HepG2 (cell line): ENCODE results near the gene CRABP1. TPM values are rescaled to one million over a fixed set of nuclear protein-coding genes. Genes with fewer than 3 reads are reported as not detected.

Experiments used
- ATAC-seq: fragments of 200-7000 bp; cut with Tn5 transposase; 3 replicates; pipeline ENCODE4 v1.9.1; 2020; ENCODE audit warnings: mild to moderate bottlenecking, moderate library complexity
- BruUV-seq: library from RNA; stranded (reverse); fragments of 400-500 nt; replicated peaks from 2 replicates; lab custom pipeline; 2021; lab: Mats Ljungman, UMichigan
- CTCF ChIA-PET: fragments of 300-600 bp; formaldehyde crosslinking; extraction: SDS; loops from one replicate; lab custom pipeline; 2021; ENCODE audit warnings: low total read pairs, inconsistent platforms, low intra/inter-chr PET ratio; lab: Yijun Ruan, JAX
- POLR2A ChIA-PET: fragments of 350-600 bp; sonication (Branson Sonifier 250); formaldehyde crosslinking; loops from one replicate; lab custom pipeline; 2020; ENCODE audit warnings: antibody characterized with exemption, inconsistent platforms; lab: Yijun Ruan, JAX
- DNase-seq: peaks from one replicate; pipeline ENCODE4 v3.0.0-alpha.2; 2015; ENCODE audit warnings: low spot score
- FAIRE-seq: peaks from 3 replicates; lab custom pipeline; 2011; peaks lifted over from hg19 to GRCh38; lab: Jason Lieb, UNC
- H2AFZ ChIP-seq: one replicate; pipeline ENCODE4 v1.6.1; 2011; ENCODE audit warnings: low read length, inconsistent platforms
- H3K27ac ChIP-seq: fragments of 300-600 bp; 3 replicates; pipeline ENCODE4 v1.8.0; 2011; ENCODE audit warnings: mixed run types, mild to moderate bottlenecking, mixed read lengths, low read length, inconsistent platforms; ENCODE audit not compliant: insufficient read depth; ENCODE audit errors: extremely low read length
- H3K27me3 ChIP-seq, 2 experiments: fragments of 200-600 bp in 1 of 2; 2 replicates in 1 of 2; 3 replicates in 1 of 2; pipeline versions ENCODE4 v1.6.0 to v1.8.0; 2011; ENCODE audit warnings: low read length in 2 of 2, mild to moderate bottlenecking in 2 of 2, moderate library complexity in 2 of 2, inconsistent platforms in 1 of 2; ENCODE audit not compliant: insufficient read depth in 2 of 2, control insufficient read depth in 1 of 2
- H3K36me3 ChIP-seq, 2 experiments: fragments of 200-600 bp in 1 of 2; replicated peaks in 1 of 2; 2 replicates in 1 of 2; 3 replicates in 1 of 2; pipeline versions ENCODE4 v1.5.1 to v1.8.0; 2011; ENCODE audit warnings: low read length in 2 of 2, inconsistent platforms in 1 of 2; ENCODE audit not compliant: insufficient read depth in 2 of 2, control insufficient read depth in 1 of 2
- H3K4me1 ChIP-seq: 2 replicates; pipeline ENCODE4 v1.5.1; 2012; ENCODE audit warnings: low read length, inconsistent platforms; ENCODE audit not compliant: insufficient read depth
- H3K4me2 ChIP-seq: 2 replicates; pipeline ENCODE4 v1.6.0; 2011; ENCODE audit warnings: low read depth, low read length, inconsistent platforms
- H3K4me3 ChIP-seq, 3 experiments: fragments of 200-600 bp in 1 of 3; sonication (generic), shearing (Covaris generic) in 1 of 3; replicated peaks in 1 of 3; 2 replicates each; pipeline ENCODE4 v1.5.1; 2011 to 2016; ENCODE audit warnings: low read length in 3 of 3, inconsistent platforms in 2 of 3, low read depth in 2 of 3, mild to moderate bottlenecking in 2 of 3, control low read depth in 1 of 3, mixed read lengths in 1 of 3; ENCODE audit not compliant: insufficient read depth in 1 of 3
- H3K79me2 ChIP-seq: one replicate; pipeline ENCODE4 v1.6.1; 2011; ENCODE audit warnings: low read length, inconsistent platforms; ENCODE audit not compliant: insufficient read depth
- H3K9ac ChIP-seq: 2 replicates; pipeline ENCODE4 v1.6.0; 2011; ENCODE audit warnings: mild to moderate bottlenecking, low read depth, low read length, inconsistent platforms; ENCODE audit not compliant: insufficient read depth
- H3K9me3 ChIP-seq: 2 replicates; pipeline ENCODE4 v1.5.1; 2012; ENCODE audit warnings: mild to moderate bottlenecking, low read length
- H4K20me1 ChIP-seq: 2 replicates; pipeline ENCODE4 v1.6.0; 2011; ENCODE audit warnings: inconsistent platforms, mild to moderate bottlenecking, low read length, moderate library complexity; ENCODE audit not compliant: insufficient read depth
- ARNT2 ChIP-seq: sonication (generic); formaldehyde crosslinking; IDR thresholded peaks from 2 replicates; pipeline ENCODE4 v1.8.0; 2022; ENCODE audit warnings: mild to moderate bottlenecking, low read depth, missing genetic modification reagents, moderate library complexity
- FOXP4 ChIP-seq: sonication (generic); formaldehyde crosslinking; IDR thresholded peaks from 2 replicates; pipeline ENCODE4 v1.4.0; 2020; ENCODE audit warnings: missing genetic modification reagents
- KDM3A ChIP-seq: IDR thresholded peaks from 2 replicates; pipeline ENCODE4 v1.6.1; 2018; ENCODE audit warnings: low read depth, missing compliant biosample characterization
- LRRFIP1 ChIP-seq: sonication (generic); formaldehyde crosslinking; conservative IDR thresholded peaks from 2 replicates; pipeline ENCODE4 v1.4.0; 2020; ENCODE audit warnings: missing genetic modification reagents
- MLX ChIP-seq: IDR thresholded peaks from 2 replicates; pipeline ENCODE4 v1.6.1; 2016
- PCBP1 ChIP-seq: fragments of 200-400 bp; formaldehyde crosslinking; IDR thresholded peaks from 2 replicates; pipeline ENCODE4 v1.6.1; 2017; ENCODE audit warnings: mild to moderate bottlenecking, low read depth, low read length, borderline replicate concordance
- PLRG1 ChIP-seq: fragments of 450-650 bp; conservative IDR thresholded peaks from 2 replicates; pipeline ENCODE4 v1.6.1; 2016
- PREB ChIP-seq: sonication (generic); formaldehyde crosslinking; IDR thresholded peaks from 2 replicates; pipeline ENCODE4 v1.4.0; 2020; ENCODE audit warnings: missing genetic modification reagents
- RBFOX2 ChIP-seq: fragments of 200-400 bp; formaldehyde crosslinking; IDR thresholded peaks from 2 replicates; pipeline ENCODE4 v1.6.1; 2017; ENCODE audit warnings: low read depth, mild to moderate bottlenecking, low read length
- TCF7 ChIP-seq: sonication (generic); IDR thresholded peaks from 2 replicates; pipeline ENCODE4 v1.6.1; 2016; ENCODE audit warnings: antibody characterized with exemption, low read depth
- ZC3H13 ChIP-seq: sonication (generic); formaldehyde crosslinking; IDR thresholded peaks from 2 replicates; pipeline ENCODE4 v1.8.1; 2023; ENCODE audit warnings: mild to moderate bottlenecking, missing genetic modification reagents, moderate library complexity
- ZMYM3 ChIP-seq: sonication (generic); formaldehyde crosslinking; IDR thresholded peaks from 2 replicates; pipeline ENCODE4 v1.5.1; 2020; ENCODE audit warnings: mild to moderate bottlenecking, missing genetic modification reagents
- ZNF143 ChIP-seq: sonication (generic); formaldehyde crosslinking; IDR thresholded peaks from 2 replicates; pipeline ENCODE4 v1.4.0; 2020; ENCODE audit warnings: missing genetic modification reagents
- ZNF484 ChIP-seq: sonication (generic); formaldehyde crosslinking; IDR thresholded peaks from 2 replicates; pipeline ENCODE4 v1.5.1; 2020; ENCODE audit warnings: mild to moderate bottlenecking, low read depth, missing genetic modification reagents, borderline replicate concordance
- ZNF512 ChIP-seq: sonication (generic); formaldehyde crosslinking; IDR thresholded peaks from 2 replicates; pipeline ENCODE4 v1.4.0; 2020; ENCODE audit warnings: mild to moderate bottlenecking, missing genetic modification reagents
- ZNF572 ChIP-seq: sonication (generic); formaldehyde crosslinking; IDR thresholded peaks from 2 replicates; pipeline ENCODE4 v1.5.1; 2020; ENCODE audit warnings: mild to moderate bottlenecking, missing genetic modification reagents
- ZNF775 ChIP-seq: sonication (generic); formaldehyde crosslinking; IDR thresholded peaks from 2 replicates; pipeline ENCODE4 v1.4.0; 2020; ENCODE audit warnings: missing genetic modification reagents, mild to moderate bottlenecking, moderate library complexity, borderline replicate concordance
- WGBS: methylation state at CpG from one replicate; pipeline ENCODE4 v1.1.6; 2017; ENCODE audit warnings: low lambda C conversion rate; 5-methylcytosine and 5-hydroxymethylcytosine counted together
- in situ Hi-C: cut with HindIII; loops from 2 replicates; pipeline ENCODE4 v1.10.0; 2017; ENCODE audit warnings: low pct_unique_long_range_greater_than_20kb; ENCODE audit not compliant: extremely low pct_ligation_motif_present
- intact Hi-C: fragments of 100-400 bp; cut with micrococcal nuclease; formaldehyde crosslinking; loops from one replicate; pipeline ENCODE4 v1.10.0; 2022; ENCODE audit not compliant: unreplicated experiment
- polyA plus RNA-seq, 8 experiments: library from polyadenylated mRNA; depleted of rRNA in 3 of 8; stranded (reverse) in 7 of 8; unstranded in 1 of 8; fragments of >200 nt; fragmentation: Illumina TruSeq in 4 of 8; extraction: Trizol in 4 of 8; gene quantifications; 2 replicates each; pipeline versions ENCODE4 v1.2.1 to v1.2.3, GENCODE V29; 2011 to 2016; ENCODE audit warnings: low read depth in 4 of 8, missing spikeins in 1 of 8, mixed read lengths in 1 of 8; ENCODE audit not compliant: insufficient read depth in 1 of 8
- total RNA-seq, 5 experiments: library from RNA; depleted of rRNA; stranded (reverse); fragments of >200 nt; fragmentation: Illumina TruSeq; extraction: Trizol; gene quantifications; 2 replicates each; pipeline ENCODE4 v1.2.3, GENCODE V29; 2016; ENCODE audit warnings: low read depth in 1 of 5

CRABP1 gene
- total and polyA plus RNA-seq, 2 of the 13 experiments (the other 11 are each of a cell fraction or from before 2014, with no cell fraction given), result not detected

- H3K27ac ChIP-seq, result no peak overlapping the region
- intact Hi-C loops, result loop anchor here (10.0 kb wide), 1 partner anchor 51 kb away; no protein-coding TSS in a partner anchor
- no peak for FAIRE-seq
- TF ChIP-seq TCF7 (no peak), FOXP4 (CRISPR knock-in tag) (no peak), ZNF484 (CRISPR knock-in tag) (no peak), PCBP1 (no peak), ZNF775 (no peak), ZNF512 (CRISPR knock-in tag) (no peak), PREB (no peak), RBFOX2 (no peak), ZNF143 (no peak), ZC3H13 (CRISPR knock-in tag) (no peak), LRRFIP1 (CRISPR knock-in tag) (no peak), ZMYM3 (CRISPR knock-in tag) (no peak), MLX (CRISPR knock-in tag) (no peak), KDM3A (no peak), ARNT2 (no peak), PLRG1 (no peak), ZNF572 (CRISPR knock-in tag) (no peak)
Observed at GRCh38 chr15:78343276-78344060, 3.3 kb downstream of the CRABP1 start.

More at GRCh38 chr15:78343276-78344060, 3.3 kb downstream of the CRABP1 start:
- 28% methylated on average over 12 of the region's 12 CpGs for WGBS
- POLR2A ChIA-PET, result no interaction called here
- no peak overlapping the region for H3K9ac ChIP-seq
- H3K79me2 ChIP-seq, result no peaks in the 10 kb centered on the region
- H4K20me1 ChIP-seq, result no peaks in the 10 kb centered on the region
- H3K4me3 ChIP-seq, result no peak overlapping the region
- H3K27me3 ChIP-seq, result peaks cover 6 to 67% of the 10 kb centered on the region in 2 experiments; a peak in 4 of 5 replicates
- ATAC-seq (no peak), DNase-seq (no peak)
- H3K4me2 ChIP-seq, result no peak overlapping the region
- H2AFZ ChIP-seq, result no peak overlapping the region
- peaks cover 10% of the 10 kb centered on the region; the same call in 1 of the 2 replicates for H3K4me1 ChIP-seq
- H3K9me3 ChIP-seq, result no peaks in the 10 kb centered on the region
- CTCF ChIA-PET, result no interaction called here
- BruUV-seq, result no TSS peak
- no peaks in the 10 kb centered on the region for H3K36me3 ChIP-seq
- in situ Hi-C loops, result no loop called here
